ENCODE data around the gene ARHGEF37. TPM values are rescaled to one million over a fixed set of nuclear protein-coding genes. Genes with fewer than 3 reads are reported as not detected.

Gene ARHGEF37
- total RNA-seq, 1 donor from 2014 or later, result 3.3 TPM

- no peak overlapping the region for H3K4me3 Mint-ChIP-seq (ENCODE audit: low read depth)
- peaks cover 8% of the 10 kb centered on the region for H3K9me3 Mint-ChIP-seq (ENCODE audit: low read depth)
- DNase-seq (ENCODE audit: low spot score, unreplicated experiment), result no peak
- peaks cover 2% of the 10 kb centered on the region for H3K36me3 Mint-ChIP-seq (ENCODE audit: insufficient read depth)
- H3K4me1 Mint-ChIP-seq (ENCODE audit: low read depth), result no peaks in the 10 kb centered on the region
- H3K27ac Mint-ChIP-seq, result no peak overlapping the region
- no peak for TF ChIP-seq CTCF (IDR thresholded peaks at IDR 0.05; ENCODE audit: unreplicated experiment)
- peaks cover 12% of the 10 kb centered on the region for H3K27me3 Mint-ChIP-seq
Observed at GRCh38 chr5:149672701-149673476, 91.6 kb downstream of the ARHGEF37 start.

- Mint-ChIP-seq H3K9me3 (ENCODE audit: low read depth) (peaks cover 4% of the 10 kb centered on the region), H3K4me1 (ENCODE audit: low read depth) (no peaks in the 10 kb centered on the region), H3K36me3 (ENCODE audit: insufficient read depth) (no peaks in the 10 kb centered on the region), H3K27me3 (peaks cover 22% of the 10 kb centered on the region), H3K27ac (no peak overlapping the region), H3K4me3 (ENCODE audit: low read depth) (no peak overlapping the region)
- no peak for TF ChIP-seq CTCF (IDR thresholded peaks at IDR 0.05; ENCODE audit: unreplicated experiment)
- DNase-seq (ENCODE audit: low spot score, unreplicated experiment), result no peak
Observed at GRCh38 chr5:149674686-149675085, 93.4 kb downstream of the ARHGEF37 start.

- H3K4me1 Mint-ChIP-seq (ENCODE audit: low read depth), result no peaks in the 10 kb centered on the region
- H3K9me3 Mint-ChIP-seq (ENCODE audit: low read depth), result peaks cover 4% of the 10 kb centered on the region
- no peak for DNase-seq (ENCODE audit: low spot score, unreplicated experiment)
- peaks cover 32% of the 10 kb centered on the region for H3K27me3 Mint-ChIP-seq
- H3K27ac Mint-ChIP-seq, result no peak overlapping the region
- no peaks in the 10 kb centered on the region for H3K36me3 Mint-ChIP-seq (ENCODE audit: insufficient read depth)
- H3K4me3 Mint-ChIP-seq (ENCODE audit: low read depth), result no peak overlapping the region
- no peak for TF ChIP-seq CTCF (IDR thresholded peaks at IDR 0.05; ENCODE audit: unreplicated experiment)
Observed at GRCh38 chr5:149675610-149676201, 94.4 kb downstream of the ARHGEF37 start.

GRCh38 chr5:149677731-149678130, 96.4 kb downstream of the ARHGEF37 start:
- H3K27me3 Mint-ChIP-seq, result peaks cover 46% of the 10 kb centered on the region

More at GRCh38 chr5:149677731-149678130, 96.4 kb downstream of the ARHGEF37 start:
- DNase-seq (ENCODE audit: low spot score, unreplicated experiment), result no peak
- Mint-ChIP-seq H3K4me1 (ENCODE audit: low read depth) (no peaks in the 10 kb centered on the region), H3K9me3 (ENCODE audit: low read depth) (no peaks in the 10 kb centered on the region), H3K27ac (no peak overlapping the region), H3K36me3 (ENCODE audit: insufficient read depth) (no peaks in the 10 kb centered on the region), H3K4me3 (ENCODE audit: low read depth) (no peak overlapping the region)
- no peak for TF ChIP-seq CTCF (IDR thresholded peaks at IDR 0.05; ENCODE audit: unreplicated experiment)
